ENCODE results near the gene KLK5.
"Not testable (repeated sequence)": the region's sequence is repeated elsewhere in the genome, so short reads cannot be mapped to it uniquely, and the experiment has no call there.

The KLK5 gene

GRCh38 chr19:50998686-50999085, 45.8 kb upstream of the KLK5 start:
- DNase-seq: no peak
- H3K9me3 ChIP-seq (ENCODE audit: severe bottlenecking): peaks cover 4% of the 10 kb centered on the region
- H3K4me3 ChIP-seq (ENCODE audit: low read depth, low read length): no peak overlapping the region
- H3K27ac ChIP-seq: no peak overlapping the region
- no peaks in the 10 kb centered on the region for H3K36me3 ChIP-seq
- TF ChIP-seq CTCF (IDR thresholded peaks at IDR 0.05; ENCODE audit: low read depth, low read length): no peak
- H3K27me3 ChIP-seq (ENCODE audit: insufficient read depth, low read depth, severe bottlenecking): peaks cover 92% of the 10 kb centered on the region

- Histone ChIP-seq H3K36me3 (no peaks in the 10 kb centered on the region), H3K27me3 (ENCODE audit: insufficient read depth, low read depth, severe bottlenecking) (peaks cover 92% of the 10 kb centered on the region), H3K4me3 (ENCODE audit: low read depth, low read length) (no peak overlapping the region), H3K27ac (no peak overlapping the region), H3K9me3 (ENCODE audit: severe bottlenecking) (peaks cover 4% of the 10 kb centered on the region)
- no peak for DNase-seq
- no peak for TF ChIP-seq CTCF (IDR thresholded peaks at IDR 0.05; ENCODE audit: low read depth, low read length)
Observed at GRCh38 chr19:50998061-50998460, 45.2 kb upstream of the KLK5 start.

- Histone ChIP-seq H3K9me3 (ENCODE audit: severe bottlenecking) (peaks cover 4% of the 10 kb centered on the region), H3K27me3 (ENCODE audit: insufficient read depth, low read depth, severe bottlenecking) (peaks cover 87% of the 10 kb centered on the region), H3K4me3 (ENCODE audit: low read depth, low read length) (no peak overlapping the region), H3K36me3 (no peaks in the 10 kb centered on the region), H3K27ac (no peak overlapping the region)
- DNase-seq: no peak
- no peak for TF ChIP-seq CTCF (IDR thresholded peaks at IDR 0.05; ENCODE audit: low read depth, low read length)
Observed at GRCh38 chr19:50994129-50994528, 41.3 kb upstream of the KLK5 start.

- Histone ChIP-seq H3K27me3 (ENCODE audit: insufficient read depth, low read depth, severe bottlenecking) (peaks cover 87% of the 10 kb centered on the region), H3K27ac (no peak overlapping the region), H3K4me3 (ENCODE audit: low read depth, low read length) (no peak overlapping the region), H3K9me3 (ENCODE audit: severe bottlenecking) (peaks cover 4% of the 10 kb centered on the region), H3K36me3 (no peaks in the 10 kb centered on the region)
- no peak for DNase-seq
- TF ChIP-seq CTCF (IDR thresholded peaks at IDR 0.05; ENCODE audit: low read depth, low read length): no peak
Observed at GRCh38 chr19:50992666-50993035, 39.8 kb upstream of the KLK5 start.

- not testable (repeated sequence) for H3K27ac ChIP-seq; H3K36me3 ChIP-seq; H3K4me3 ChIP-seq (ENCODE audit: low read depth, low read length); H3K9me3 ChIP-seq (ENCODE audit: severe bottlenecking); DNase-seq
- peaks cover 63% of the 10 kb centered on the region for H3K27me3 ChIP-seq (ENCODE audit: insufficient read depth, low read depth, severe bottlenecking)
Observed at GRCh38 chr19:50984416-50984815, 31.6 kb upstream of the KLK5 start.

GRCh38 chr19:50983625-50984292, 30.9 kb upstream of the KLK5 start, which contains the start of gene KLK7:
Gene KLK7 (minus strand): TSS chr19:50983917. CDS start chr19:50982399, 1,518 bp downstream.
- H3K9me3 ChIP-seq (ENCODE audit: severe bottlenecking): no peaks in the 10 kb centered on the region
- peaks cover 63% of the 10 kb centered on the region for H3K27me3 ChIP-seq (ENCODE audit: insufficient read depth, low read depth, severe bottlenecking)
- no peak for DNase-seq
- H3K36me3 ChIP-seq: no peaks in the 10 kb centered on the region
- H3K27ac ChIP-seq: no peak within 1 kb of the TSS
- no peak within 1 kb of the TSS for H3K4me3 ChIP-seq (ENCODE audit: low read depth, low read length)
- no peak for TF ChIP-seq CTCF (IDR thresholded peaks at IDR 0.05; ENCODE audit: low read depth, low read length)
